DOHH2 (cell line): ENCODE measurements around the gene KRTAP12-4.

Source experiments
- H3F3A ChIP-seq: fragments of 200-600 bp; sonication (generic), shearing (Covaris generic); 2 replicates; pipeline ENCODE4 v1.6.0; 2016; ENCODE audit warnings: antibody characterized with exemption, mild to moderate bottlenecking; ENCODE audit not compliant: control insufficient read depth, insufficient read depth
- H3K27ac ChIP-seq: fragments of 200-600 bp; sonication (generic); 2 replicates; pipeline ENCODE4 v1.5.1; 2014; ENCODE audit warnings: low read depth, mild to moderate bottlenecking, low read length, moderate library complexity
- H3K27me3 ChIP-seq: fragments of 200-600 bp; sonication (generic); 2 replicates; pipeline ENCODE4 v1.6.1; 2014; ENCODE audit warnings: mild to moderate bottlenecking, low read length, mixed read lengths; ENCODE audit not compliant: control insufficient read depth
- H3K36me3 ChIP-seq: fragments of 200-600 bp; sonication (generic); 2 replicates; pipeline ENCODE4 v1.6.1; 2014; ENCODE audit warnings: mild to moderate bottlenecking, low read length, moderate library complexity, mixed read lengths; ENCODE audit not compliant: control insufficient read depth
- H3K4me1 ChIP-seq: fragments of 200-600 bp; sonication (generic); 2 replicates; pipeline ENCODE4 v1.6.1; 2014; ENCODE audit warnings: mild to moderate bottlenecking, low read length, mixed read lengths; ENCODE audit not compliant: control insufficient read depth
- H3K4me2 ChIP-seq: fragments of 200-600 bp; sonication (generic); 2 replicates; pipeline ENCODE4 v1.6.0; 2014; ENCODE audit warnings: mild to moderate bottlenecking, low read length, moderate library complexity
- H3K4me3 ChIP-seq: fragments of 200-600 bp; sonication (generic); 2 replicates; pipeline ENCODE4 v1.5.1; 2014; ENCODE audit warnings: mild to moderate bottlenecking, low read length, mixed read lengths
- H3K79me2 ChIP-seq: fragments of 200-600 bp; sonication (generic); 2 replicates; pipeline ENCODE4 v1.6.1; 2014; ENCODE audit warnings: mild to moderate bottlenecking, low read length, mixed read lengths; ENCODE audit not compliant: control insufficient read depth
- H3K9me2 ChIP-seq: fragments of 200-600 bp; sonication (generic); replicated peaks from 2 replicates; pipeline ENCODE4 v1.6.1; 2014; ENCODE audit warnings: mild to moderate bottlenecking, low read length, mixed read lengths; ENCODE audit not compliant: control insufficient read depth
- H3K9me3 ChIP-seq: fragments of 200-600 bp; sonication (generic); 2 replicates; pipeline ENCODE4 v1.6.1; 2014; ENCODE audit warnings: antibody characterized with exemption, low read length, mixed read lengths; ENCODE audit not compliant: control insufficient read depth, insufficient read depth
- H4K20me1 ChIP-seq: fragments of 200-600 bp; sonication (generic); 2 replicates; pipeline ENCODE4 v1.6.0; 2014; ENCODE audit warnings: low read depth, mild to moderate bottlenecking, antibody characterized with exemption, low read length, moderate library complexity; ENCODE audit not compliant: control insufficient read depth, insufficient read depth
- CTCF ChIP-seq: fragments of 200-600 bp; sonication (generic); IDR thresholded peaks from one replicate; pipeline ENCODE4 v1.5.1; 2014; ENCODE audit warnings: antibody characterized with exemption, mild to moderate bottlenecking, low read depth, low read length; ENCODE audit not compliant: poor library complexity, severe bottlenecking
- EZH2phosphoT487 ChIP-seq: fragments of 200-600 bp; sonication (generic); IDR thresholded peaks from 2 replicates; pipeline ENCODE4 v1.6.1; 2017; ENCODE audit warnings: borderline replicate concordance, mild to moderate bottlenecking, antibody characterized with exemption, low read length, moderate library complexity, mixed read lengths

KRTAP12-4 gene

GRCh38 chr21:44626673-44627143 is 27.8 kb downstream of the KRTAP12-4 start, which contains the start of gene KRTAP10-9:
Gene KRTAP10-9 (plus strand): TSS chr21:44627093. CDS start chr21:44627172, 79 bp downstream.
- no peaks in the 10 kb centered on the region for H3K79me2 ChIP-seq
- no peaks in the 10 kb centered on the region for H3K36me3 ChIP-seq
- peaks cover 12% of the 10 kb centered on the region for H3K4me1 ChIP-seq
- H3K4me2 ChIP-seq: no peak within 1 kb of the TSS
- no peaks in the 10 kb centered on the region for H3K27me3 ChIP-seq
- H3K27ac ChIP-seq: no peak within 1 kb of the TSS
- H3K9me2 ChIP-seq: no peaks in the 10 kb centered on the region
- no peak within 1 kb of the TSS for H3K4me3 ChIP-seq
- no peaks in the 10 kb centered on the region for H3F3A ChIP-seq
- H4K20me1 ChIP-seq: no peaks in the 10 kb centered on the region
- TF ChIP-seq CTCF (no peak), EZH2phosphoT487 (no peak)
- H3K9me3 ChIP-seq: peaks cover 49% of the 10 kb centered on the region

- H3K36me3 ChIP-seq: no peaks in the 10 kb centered on the region
- no peak overlapping the region for H3K4me3 ChIP-seq
- no peaks in the 10 kb centered on the region for H3F3A ChIP-seq
- H3K9me2 ChIP-seq: no peaks in the 10 kb centered on the region
- TF ChIP-seq EZH2phosphoT487 (no peak), CTCF (no peak)
- no peak overlapping the region for H3K4me2 ChIP-seq
- H3K9me3 ChIP-seq: peaks cover 49% of the 10 kb centered on the region
- H3K27ac ChIP-seq: no peak overlapping the region
- no peaks in the 10 kb centered on the region for H3K27me3 ChIP-seq
- no peaks in the 10 kb centered on the region for H4K20me1 ChIP-seq
- peaks cover 12% of the 10 kb centered on the region for H3K4me1 ChIP-seq
- H3K79me2 ChIP-seq: no peaks in the 10 kb centered on the region
These were observed 28.2 kb downstream of the KRTAP12-4 start for GRCh38 chr21:44626262-44626661.

GRCh38 chr21:44625756-44626155 is 28.7 kb downstream of the KRTAP12-4 start:
- Histone ChIP-seq H3K4me1 (peaks cover 12% of the 10 kb centered on the region), H3F3A (no peaks in the 10 kb centered on the region)

More at GRCh38 chr21:44625756-44626155, 28.7 kb downstream of the KRTAP12-4 start:
- no peak overlapping the region for H3K27ac ChIP-seq
- no peak overlapping the region for H3K4me2 ChIP-seq
- no peaks in the 10 kb centered on the region for H3K36me3 ChIP-seq
- H3K9me2 ChIP-seq: no peaks in the 10 kb centered on the region
- no peak for TF ChIP-seq EZH2phosphoT487
- TF ChIP-seq CTCF: no peak
- H4K20me1 ChIP-seq: no peaks in the 10 kb centered on the region
- no peak overlapping the region for H3K4me3 ChIP-seq
- H3K9me3 ChIP-seq: peaks cover 46% of the 10 kb centered on the region
- H3K27me3 ChIP-seq: no peaks in the 10 kb centered on the region
- H3K79me2 ChIP-seq: no peaks in the 10 kb centered on the region
